AG04449 (cell line): ENCODE measurements around the gene SPIRE2.
A peak's percentile ranks its signal among the peaks of the same experiment; 100 is the strongest.
"Not testable (repeated sequence)": the region's sequence is repeated elsewhere in the genome, so short reads cannot be mapped to it uniquely, and the experiment has no call there.

Source experiments
- CTCF ChIA-PET: fragments of 350-600 bp; formaldehyde crosslinking; extraction: SDS; loops from one replicate; lab custom pipeline; 2021; ENCODE audit warnings: antibody characterized with exemption; lab: Yijun Ruan, JAX
- POLR2A ChIA-PET: fragments of 400-600, 350-600 bp; formaldehyde crosslinking; extraction: SDS; loops from one replicate; lab custom pipeline; 2020; ENCODE audit warnings: antibody characterized with exemption, inconsistent platforms; lab: Yijun Ruan, JAX
- DNase-seq: peaks from one replicate; pipeline ENCODE4 v3.0.0-alpha.2; 2010; ENCODE audit warnings: low read depth, low spot score
- H3K4me3 ChIP-seq: 2 replicates; pipeline ENCODE4 v1.5.1; 2011; ENCODE audit warnings: low read depth, mild to moderate bottlenecking, control low read depth, low read length
- CTCF ChIP-seq: IDR thresholded peaks from one replicate; pipeline ENCODE4 v1.5.1; 2011; ENCODE audit warnings: mild to moderate bottlenecking, moderate library complexity, low read length, control low read depth, inconsistent platforms; ENCODE audit not compliant: insufficient read depth; ENCODE audit errors: missing control alignments

Gene SPIRE2

GRCh38 chr16:89828199-89828869 lies at the start of gene SPIRE2:
Gene SPIRE2 (plus strand): TSS chr16:89828475. CDS start chr16:89828551, 76 bp downstream.
- peak within 1 kb of the TSS; percentile 56 for H3K4me3 ChIP-seq
- no peak for TF ChIP-seq CTCF
- ChIA-PET POLR2A (no interaction called here), CTCF (interaction anchor here (1.4 to 2.0 kb wide), 2 partner anchors 32 to 122 kb away, joined by 3 to 7 read pairs; no protein-coding TSS in a partner anchor)
- DNase-seq: no peak

GRCh38 chr16:89779231-89779908 lies 48.9 kb upstream of the SPIRE2 start:
- ChIA-PET CTCF (interaction anchor here (0.8 to 2.5 kb wide), 5 partner anchors 10 to 81 kb away, joined by 3 to 9 read pairs (median 3); no protein-coding TSS in a partner anchor), POLR2A (no interaction called here)

GRCh38 chr16:89779909-89780305 lies 48.4 kb upstream of the SPIRE2 start:
- DNase-seq: no peak
- TF ChIP-seq CTCF: no peak
- ChIA-PET CTCF (interaction anchor here (1.0 to 2.5 kb wide), 4 partner anchors 12 to 80 kb away, joined by 3 to 9 read pairs (median 6); no protein-coding TSS in a partner anchor), POLR2A (no interaction called here)
- H3K4me3 ChIP-seq: no peak overlapping the region

More at GRCh38 chr16:89779231-89779908, 48.9 kb upstream of the SPIRE2 start:
- no peak for DNase-seq
- no peak overlapping the region for H3K4me3 ChIP-seq
- TF ChIP-seq CTCF: no peak

- no peak for TF ChIP-seq CTCF
- DNase-seq: no peak
- no peak overlapping the region for H3K4me3 ChIP-seq
- CTCF ChIA-PET: interaction anchor here (1.1 kb wide), 1 partner anchor 9 kb away, joined by 4 read pairs; no protein-coding TSS in a partner anchor
- POLR2A ChIA-PET: no interaction called here
These were observed 45.8 kb upstream of the SPIRE2 start for GRCh38 chr16:89782489-89782888.

GRCh38 chr16:89783952-89784351 lies 44.3 kb upstream of the SPIRE2 start:
- not testable (repeated sequence) for DNase-seq, H3K4me3 ChIP-seq
- CTCF ChIA-PET: interaction anchor here (0.5 to 1.2 kb wide), 2 partner anchors 10 to 75 kb away, joined by 3 read pairs; no protein-coding TSS in a partner anchor
- POLR2A ChIA-PET: interaction anchor here (0.6 kb wide), 1 partner anchor 33 kb away, joined by 3 read pairs; no protein-coding TSS in a partner anchor

GRCh38 chr16:89784406-89784805 lies 43.9 kb upstream of the SPIRE2 start:
- no peak for TF ChIP-seq CTCF
- ChIA-PET CTCF (interaction anchor here (0.5 to 1.2 kb wide), 2 partner anchors 10 to 76 kb away, joined by 3 read pairs; no protein-coding TSS in a partner anchor), POLR2A (no interaction called here)

More at GRCh38 chr16:89784406-89784805, 43.9 kb upstream of the SPIRE2 start:
- no peak overlapping the region for H3K4me3 ChIP-seq
- no peak for DNase-seq
